ENCODE data around the gene LSM4. TPM values are rescaled to one million over a fixed set of nuclear protein-coding genes. Genes with fewer than 3 reads are reported as not detected.

The LSM4 gene
- total RNA-seq (2022; extraction: Qiagen RNA extraction) = 199 to 254 TPM (median 241 TPM) in 5 replicates

DNA sequence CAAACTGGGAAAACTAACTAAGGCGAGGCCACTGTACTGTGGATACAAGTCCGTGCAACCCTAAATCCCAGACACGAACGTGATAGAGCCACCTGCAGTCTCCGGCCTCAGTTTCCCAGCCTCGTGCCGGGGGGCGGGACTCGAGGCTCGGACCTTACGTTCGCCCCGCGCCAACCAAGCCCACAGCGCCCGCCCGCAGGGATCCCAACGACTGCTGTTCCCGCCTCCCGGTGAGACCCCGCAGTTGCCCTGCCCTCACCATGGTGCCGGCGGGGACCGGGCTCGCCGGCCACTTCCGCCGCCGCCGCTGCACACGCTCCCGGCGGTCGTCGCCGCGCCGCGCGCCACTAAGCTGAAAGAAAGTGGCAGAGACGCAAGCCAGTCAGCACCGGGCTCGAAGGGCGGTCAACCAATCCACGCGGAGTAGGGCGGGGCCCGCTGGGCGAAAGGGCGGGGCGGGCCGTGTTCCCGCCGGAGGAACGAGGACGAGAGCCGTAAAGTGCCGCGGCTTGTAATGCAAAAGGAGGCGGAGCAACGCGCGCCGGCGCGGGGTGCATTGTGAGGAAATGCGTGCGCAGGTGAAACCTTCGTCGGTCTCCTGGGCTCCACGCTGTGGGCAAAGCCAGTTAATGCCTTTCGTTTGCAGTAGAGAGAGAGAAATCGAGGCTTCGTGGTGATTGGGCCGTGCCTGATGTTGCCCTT is at the start of gene LSM4:
Gene LSM4, minus strand, starts transcription at position 318 of the 702 bp plus-strand sequence. Its CDS starts 56 bp downstream, at position 262.

DNA sequence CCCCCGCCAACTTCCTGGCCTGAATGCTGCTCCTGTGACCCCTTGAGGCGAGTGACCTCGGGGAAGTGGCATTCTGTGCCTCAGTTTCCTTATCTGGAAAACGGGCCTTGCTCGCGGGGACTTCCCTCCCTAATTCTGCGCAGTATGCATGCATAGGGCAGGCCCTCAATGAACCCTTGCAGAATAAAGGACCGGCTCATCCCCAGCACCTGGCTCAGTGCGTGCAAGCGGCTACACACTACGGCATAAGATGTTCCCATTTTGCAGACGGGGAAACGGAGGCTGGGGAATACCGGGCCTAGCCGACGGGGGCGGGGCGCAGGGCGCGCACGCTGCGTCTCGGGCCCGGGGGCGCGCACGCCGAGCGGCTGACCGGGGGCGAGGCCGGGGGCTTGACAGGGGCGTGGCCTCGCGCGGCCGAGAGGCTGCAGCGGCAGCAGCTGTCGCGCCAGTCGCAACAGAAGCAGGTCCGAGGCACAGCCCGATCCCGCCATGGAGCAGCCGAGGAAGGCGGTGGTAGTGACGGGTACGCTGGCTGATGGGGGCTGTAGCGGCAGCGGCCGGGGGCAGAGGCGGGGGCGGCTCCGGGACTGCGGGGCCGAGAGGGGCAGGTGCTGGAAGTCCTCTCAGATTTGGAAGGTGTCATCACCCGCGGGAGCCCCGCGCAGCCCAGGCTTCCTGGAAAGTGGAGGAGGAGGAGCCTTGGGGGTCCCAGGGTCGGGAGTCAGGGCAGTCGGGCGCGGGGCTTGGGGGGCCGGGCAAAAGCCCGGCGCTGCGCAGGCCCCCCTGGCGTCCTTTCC is 17.5 kb upstream of the LSM4 start, which contains the start of gene PGPEP1:
Gene PGPEP1, plus strand, starts transcription at position 409 of the 800 bp plus-strand sequence. Its CDS starts 84 bp downstream, at position 493.

DNA sequence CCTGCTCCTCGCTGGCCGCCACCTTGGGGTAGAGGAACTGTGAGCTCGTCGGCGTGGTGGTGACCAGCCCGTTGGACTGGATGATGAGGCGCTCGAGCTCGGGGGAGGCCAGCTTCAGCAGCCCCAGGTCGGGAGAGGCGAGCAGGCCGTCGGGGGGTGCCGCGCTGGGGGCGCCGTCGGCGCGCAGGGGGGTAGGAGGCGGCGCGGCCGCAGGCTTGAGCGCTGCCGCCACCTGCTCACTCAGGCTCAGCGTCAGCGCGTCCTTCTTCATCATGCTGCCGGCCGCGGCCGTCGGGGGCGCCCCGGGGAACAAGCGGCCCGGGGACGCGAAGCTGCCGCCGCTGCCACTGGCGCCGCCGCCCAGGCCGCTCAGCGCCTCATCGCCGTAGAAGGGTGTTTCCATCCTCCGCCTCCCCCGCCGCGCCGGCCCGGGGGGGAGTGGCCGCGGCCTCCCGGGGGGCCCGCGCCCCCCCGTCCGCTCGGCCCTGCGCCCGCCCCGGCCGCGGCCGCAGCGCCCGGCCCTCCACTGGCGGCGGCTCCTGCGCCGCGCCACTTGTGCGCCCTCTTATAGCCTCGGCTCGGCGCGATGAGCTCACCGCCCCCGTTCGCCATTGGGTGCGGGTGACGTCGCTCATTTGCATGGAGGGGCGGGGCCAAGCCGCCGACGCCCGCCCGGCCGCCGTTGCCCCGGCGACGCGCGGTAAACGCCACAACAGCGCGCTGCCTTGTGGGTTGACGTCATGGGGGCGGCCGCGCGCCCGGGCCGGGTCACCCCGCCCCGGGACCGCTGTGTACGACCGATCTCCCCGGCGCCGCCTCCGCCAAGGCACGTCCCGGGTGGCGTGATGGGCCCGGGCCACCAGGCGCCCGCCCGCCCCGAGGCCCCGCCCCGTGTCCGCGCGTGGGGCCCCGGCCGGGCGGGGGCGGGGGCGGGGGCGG is 41.5 kb downstream of the LSM4 start, which contains the start of gene JUND:
Gene JUND, minus strand, starts transcription at position 541 of the 939 bp plus-strand sequence. Its CDS starts 138 bp downstream, at position 403.

GRCh38 chr19:18274219-18274780 is 48.6 kb downstream of the LSM4 start, which contains the start of gene IQCN:
Gene IQCN (minus strand): TSS chr19:18274452. CDS start chr19:18269478, 4,974 bp downstream.

Other genes starting within 250 kb of the LSM4 start
- not detected in 5 replicates for gene IL12RB1, start 236.1 kb downstream of the LSM4 start, total RNA-seq (2022; extraction: Qiagen RNA extraction)
- gene MAST3, start 225.3 kb downstream of the LSM4 start, total RNA-seq (2022; extraction: Qiagen RNA extraction) = 1.7 to 2.6 TPM (median 2.3 TPM) in 5 replicates
- 2.1 to 11.0 TPM (median 10.3 TPM) in 5 replicates for gene PIK3R2, start 169.9 kb downstream of the LSM4 start, total RNA-seq (2022; extraction: Qiagen RNA extraction)
- 12.6 to 24.1 TPM (median 14.9 TPM) in 5 replicates for gene IFI30, start 149.3 kb downstream of the LSM4 start, total RNA-seq (2022; extraction: Qiagen RNA extraction)
- 9.1 to 13.1 TPM (median 11.6 TPM) in 5 replicates for gene MPV17L2, start 129.9 kb downstream of the LSM4 start, total RNA-seq (2022; extraction: Qiagen RNA extraction)
- gene RAB3A, start 119.0 kb downstream of the LSM4 start, total RNA-seq (2022; extraction: Qiagen RNA extraction) = 0.49 to 1.1 TPM (median 0.85 TPM) in 5 replicates
- gene PDE4C, start 96.6 kb downstream of the LSM4 start, total RNA-seq (2022; extraction: Qiagen RNA extraction) = 0.12 to 0.15 TPM (median 0.13 TPM) in 4 of 5 replicates, not detected in the other
- gene IQCN, start 48.6 kb downstream of the LSM4 start, total RNA-seq (2022; extraction: Qiagen RNA extraction) = 0.48 to 0.68 TPM (median 0.50 TPM) in 5 replicates
- 25.7 to 58.5 TPM (median 52.9 TPM) in 5 replicates for gene JUND, start 41.5 kb downstream of the LSM4 start, total RNA-seq (2022; extraction: Qiagen RNA extraction)
- 2.1 to 3.4 TPM (median 3.0 TPM) in 5 replicates for gene PGPEP1, start 17.5 kb upstream of the LSM4 start, total RNA-seq (2022; extraction: Qiagen RNA extraction)
- 26.2 to 63.2 TPM (median 48.3 TPM) in 5 replicates for gene GDF15, start 63.1 kb upstream of the LSM4 start, total RNA-seq (2022; extraction: Qiagen RNA extraction)
- gene LRRC25, start 74.5 kb upstream of the LSM4 start, total RNA-seq (2022; extraction: Qiagen RNA extraction) = not detected in 5 replicates
- 40.6 to 63.0 TPM (median 53.8 TPM) in 5 replicates for gene SSBP4, start 96.3 kb upstream of the LSM4 start, total RNA-seq (2022; extraction: Qiagen RNA extraction)
- 25.9 to 47.4 TPM (median 43.7 TPM) in 5 replicates for gene ISYNA1, start 115.1 kb upstream of the LSM4 start, total RNA-seq (2022; extraction: Qiagen RNA extraction)
- 3.5 to 5.9 TPM (median 5.1 TPM) in 5 replicates for gene ELL, start 199.0 kb upstream of the LSM4 start, total RNA-seq (2022; extraction: Qiagen RNA extraction)
- 116 to 162 TPM (median 158 TPM) in 5 replicates for gene FKBP8, start 220.5 kb upstream of the LSM4 start, total RNA-seq (2022; extraction: Qiagen RNA extraction)
- gene KXD1, start 234.8 kb upstream of the LSM4 start, total RNA-seq (2022; extraction: Qiagen RNA extraction) = 84.8 to 109 TPM (median 104 TPM) in 5 replicates
- gene UBA52, start 248.8 kb upstream of the LSM4 start, total RNA-seq (2022; extraction: Qiagen RNA extraction) = 1,020 to 1,245 TPM (median 1,197 TPM) in 5 replicates